WTC11 (cell line): ENCODE data around the gene GPR149. TPM values are rescaled to one million over a fixed set of nuclear protein-coding genes. Genes with fewer than 3 reads are reported as not detected.

Experiments
- ATAC-seq: fragments of 200-7000 bp; cut with Tn5 transposase; 2 replicates; pipeline ENCODE4 v1.10.0; 2021; ENCODE audit warnings: mild to moderate bottlenecking, moderate library complexity
- CTCF ChIA-PET: fragments of 300-600 bp; sonication (Branson Sonifier 250); formaldehyde crosslinking; loops from one replicate; lab custom pipeline; 2021; ENCODE audit warnings: antibody characterized with exemption; lab: Charles Lee
- POLR2A ChIA-PET: fragments of 350-600 bp; sonication (Branson Sonifier 250); formaldehyde crosslinking; loops from one replicate; lab custom pipeline; 2021; ENCODE audit warnings: antibody characterized with exemption; lab: Charles Lee
- DNase-seq: peaks from one replicate; pipeline ENCODE4 v3.0.0; 2021; ENCODE audit warnings: low spot score
- H3K27ac Mint-ChIP-seq: 2 replicates; pipeline ENCODE4 v1.8.0; 2021; ENCODE audit warnings: mixed read lengths
- H3K27me3 Mint-ChIP-seq: 2 replicates; pipeline ENCODE4 v1.8.0; 2021; ENCODE audit warnings: low read depth, mild to moderate bottlenecking, moderate library complexity, mixed read lengths
- H3K36me3 Mint-ChIP-seq: 2 replicates; pipeline ENCODE4 v1.8.0; 2021; ENCODE audit warnings: mixed read lengths
- H3K4me1 Mint-ChIP-seq: 2 replicates; pipeline ENCODE4 v1.8.0; 2022; ENCODE audit warnings: mixed read lengths
- H3K4me3 Mint-ChIP-seq: 2 replicates; pipeline ENCODE4 v1.8.0; 2021; ENCODE audit warnings: mild to moderate bottlenecking, moderate library complexity, mixed read lengths
- H3K9me3 Mint-ChIP-seq: 2 replicates; pipeline ENCODE4 v1.8.0; 2021; ENCODE audit warnings: mixed read lengths
- ARID4B ChIP-seq: sonication (generic); formaldehyde crosslinking; IDR thresholded peaks from 2 replicates; pipeline ENCODE4 v1.8.0; 2023; ENCODE audit warnings: missing genetic modification reagents, mild to moderate bottlenecking, borderline replicate concordance
- ATF2 ChIP-seq: sonication (generic); formaldehyde crosslinking; IDR thresholded peaks from 2 replicates; pipeline ENCODE4 v1.8.1; 2022; ENCODE audit warnings: low read depth, missing genetic modification reagents, borderline replicate concordance
- CREM ChIP-seq: sonication (generic); formaldehyde crosslinking; IDR thresholded peaks from 2 replicates; pipeline ENCODE4 v1.8.1; 2022; ENCODE audit warnings: mild to moderate bottlenecking, missing genetic modification reagents, moderate library complexity
- CTCF ChIP-seq: fragments of 200-600 bp; IDR thresholded peaks from 2 replicates; pipeline ENCODE4 v1.8.0; 2022; ENCODE audit warnings: antibody characterized with exemption
- ESRRA ChIP-seq: sonication (generic); formaldehyde crosslinking; IDR thresholded peaks from 2 replicates; pipeline ENCODE4 v1.8.1; 2022; ENCODE audit warnings: mild to moderate bottlenecking, missing genetic modification reagents, borderline replicate concordance
- ETV6 ChIP-seq: sonication (generic); formaldehyde crosslinking; IDR thresholded peaks from 2 replicates; pipeline ENCODE4 v1.8.1; 2022; ENCODE audit warnings: mild to moderate bottlenecking, missing genetic modification reagents
- FOXK1 ChIP-seq: sonication (generic); formaldehyde crosslinking; IDR thresholded peaks from 2 replicates; pipeline ENCODE4 v1.8.0; 2022; ENCODE audit warnings: mild to moderate bottlenecking, moderate library complexity, missing genetic modification reagents
- FOXP1 ChIP-seq: sonication (generic); formaldehyde crosslinking; IDR thresholded peaks from 2 replicates; pipeline ENCODE4 v1.8.0; 2022; ENCODE audit warnings: missing genetic modification reagents, mild to moderate bottlenecking, moderate library complexity, borderline replicate concordance
- GRHL2 ChIP-seq: fragments of 250-450 bp; sonication (Bioruptor Pico); IDR thresholded peaks from 2 replicates; pipeline ENCODE4 v1.8.0; 2022; ENCODE audit warnings: mild to moderate bottlenecking, moderate library complexity; ENCODE audit not compliant: insufficient replicate concordance, severe bottlenecking
- JAZF1 ChIP-seq: fragments of 250-450 bp; sonication (Bioruptor Pico); IDR thresholded peaks from 2 replicates; pipeline ENCODE4 v1.9.0; 2021; ENCODE audit warnings: moderate library complexity, mild to moderate bottlenecking, inconsistent platforms
- MXD4 ChIP-seq: fragments of 250-450 bp; sonication (Bioruptor Pico); IDR thresholded peaks from 2 replicates; pipeline ENCODE4 v1.8.0; 2021; ENCODE audit warnings: mild to moderate bottlenecking, moderate library complexity, borderline replicate concordance
- NFATC4 ChIP-seq: fragments of 250-450 bp; sonication (Bioruptor Pico); IDR thresholded peaks from 2 replicates; pipeline ENCODE4 v1.9.0; 2021; ENCODE audit warnings: mild to moderate bottlenecking
- OVOL2 ChIP-seq: fragments of 250-450 bp; sonication (Bioruptor Pico); IDR thresholded peaks from 2 replicates; pipeline ENCODE4 v1.9.0; 2021; ENCODE audit warnings: mild to moderate bottlenecking, borderline replicate concordance
- SP1 ChIP-seq: sonication (generic); formaldehyde crosslinking; conservative IDR thresholded peaks from 2 replicates; pipeline ENCODE4 v1.8.1; 2022; ENCODE audit warnings: missing genetic modification reagents
- TEAD1 ChIP-seq: sonication (generic); formaldehyde crosslinking; IDR thresholded peaks from 2 replicates; pipeline ENCODE4 v1.8.0; 2022; ENCODE audit warnings: mild to moderate bottlenecking, missing genetic modification reagents
- TEAD4 ChIP-seq: sonication (generic); formaldehyde crosslinking; IDR thresholded peaks from 2 replicates; pipeline ENCODE4 v1.8.0; 2022; ENCODE audit warnings: mild to moderate bottlenecking, missing genetic modification reagents
- ZNF121 ChIP-seq: sonication (generic); formaldehyde crosslinking; IDR thresholded peaks from 2 replicates; pipeline ENCODE4 v1.8.0; 2023; ENCODE audit warnings: missing genetic modification reagents
- ZNF396 ChIP-seq: fragments of 250-450 bp; sonication (Bioruptor Pico); IDR thresholded peaks from 2 replicates; pipeline ENCODE4 v1.8.0; 2021; ENCODE audit warnings: mild to moderate bottlenecking, moderate library complexity, borderline replicate concordance
- ZNF423 ChIP-seq: fragments of 250-450 bp; sonication (Bioruptor Pico); IDR thresholded peaks from 2 replicates; pipeline ENCODE4 v2.1.2; 2022; ENCODE audit warnings: mild to moderate bottlenecking, moderate library complexity
- total RNA-seq: library from RNA; stranded (reverse); gene quantifications from 3 replicates; pipeline ENCODE4 v1.2.3, GENCODE V29; 2021
- TF ChIP-seq, protein P1 (sequence below): sonication (generic); formaldehyde crosslinking; IDR thresholded peaks from 2 replicates; pipeline ENCODE4 v1.8.0; 2023; ENCODE audit warnings: mild to moderate bottlenecking, missing genetic modification reagents
- TF ChIP-seq, protein P2 (sequence below): sonication (generic); formaldehyde crosslinking; IDR thresholded peaks from 2 replicates; pipeline ENCODE4 v1.8.0; 2023; ENCODE audit warnings: missing genetic modification reagents
- TF ChIP-seq, protein P3 (sequence below): sonication (generic); formaldehyde crosslinking; IDR thresholded peaks from 2 replicates; pipeline ENCODE4 v1.8.0; 2022; ENCODE audit warnings: mild to moderate bottlenecking, missing genetic modification reagents
- TF ChIP-seq, protein P4 (sequence below): sonication (generic); formaldehyde crosslinking; IDR thresholded peaks from 2 replicates; pipeline ENCODE4 v1.8.1; 2023; ENCODE audit warnings: mild to moderate bottlenecking, moderate library complexity, missing genetic modification reagents

Gene GPR149
- total RNA-seq, 1 experiment from 2014 or later = not detected

DNA sequence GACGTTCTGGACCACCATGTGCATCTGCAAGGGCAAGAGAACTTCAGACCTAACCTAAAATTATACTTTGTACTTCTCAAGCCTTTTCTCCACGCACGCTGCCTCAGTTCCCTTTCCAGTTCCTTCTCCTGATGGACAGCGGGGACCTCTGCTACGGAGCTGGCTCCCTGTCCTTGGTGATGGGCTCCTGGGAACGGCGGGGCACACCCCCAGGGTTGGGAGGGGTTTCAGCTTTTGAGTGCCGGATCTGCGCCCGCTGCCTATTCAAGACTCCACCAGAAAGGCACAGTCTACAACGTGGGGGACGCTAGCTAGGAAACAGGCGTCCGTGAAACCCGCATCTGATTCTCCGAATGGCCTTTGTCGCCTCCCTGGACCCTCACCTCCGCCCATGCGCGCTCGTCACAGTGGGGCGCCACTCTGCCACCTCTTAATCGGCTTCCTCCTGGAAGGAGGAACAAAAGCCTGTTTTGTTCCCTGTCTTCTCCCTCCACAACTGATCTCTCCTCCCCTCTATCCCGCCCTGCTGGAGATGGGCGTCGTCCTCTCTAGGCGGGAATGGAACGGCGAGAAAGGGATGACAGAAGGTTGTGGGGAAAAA lies 2.2 kb downstream of the GPR149 start (continued):
- TF ChIP-seq SP1 (no peak), TEAD4 (no peak), CTCF (no peak), ATF2 (no peak), FOXP1 (CRISPR knock-in tag) (no peak), ARID4B (CRISPR knock-in tag) (no peak; the same call in 1 of the 2 replicates), ZNF423 (peak; percentile 74), OVOL2 (no peak), MXD4 (CRISPR knock-in tag) (no peak), ZNF121 (CRISPR knock-in tag) (no peak), ZNF396 (CRISPR knock-in tag) (no peak), ESRRA (CRISPR knock-in tag) (no peak), FOXK1 (CRISPR knock-in tag) (no peak), TEAD1 (0 out of 2 replicates have a peak, but pooled peaks have one; percentile 33), ETV6 (CRISPR knock-in tag) (peak; percentile 63), JAZF1 (CRISPR knock-in tag) (no peak)
- TF ChIP-seq, protein P1, sequence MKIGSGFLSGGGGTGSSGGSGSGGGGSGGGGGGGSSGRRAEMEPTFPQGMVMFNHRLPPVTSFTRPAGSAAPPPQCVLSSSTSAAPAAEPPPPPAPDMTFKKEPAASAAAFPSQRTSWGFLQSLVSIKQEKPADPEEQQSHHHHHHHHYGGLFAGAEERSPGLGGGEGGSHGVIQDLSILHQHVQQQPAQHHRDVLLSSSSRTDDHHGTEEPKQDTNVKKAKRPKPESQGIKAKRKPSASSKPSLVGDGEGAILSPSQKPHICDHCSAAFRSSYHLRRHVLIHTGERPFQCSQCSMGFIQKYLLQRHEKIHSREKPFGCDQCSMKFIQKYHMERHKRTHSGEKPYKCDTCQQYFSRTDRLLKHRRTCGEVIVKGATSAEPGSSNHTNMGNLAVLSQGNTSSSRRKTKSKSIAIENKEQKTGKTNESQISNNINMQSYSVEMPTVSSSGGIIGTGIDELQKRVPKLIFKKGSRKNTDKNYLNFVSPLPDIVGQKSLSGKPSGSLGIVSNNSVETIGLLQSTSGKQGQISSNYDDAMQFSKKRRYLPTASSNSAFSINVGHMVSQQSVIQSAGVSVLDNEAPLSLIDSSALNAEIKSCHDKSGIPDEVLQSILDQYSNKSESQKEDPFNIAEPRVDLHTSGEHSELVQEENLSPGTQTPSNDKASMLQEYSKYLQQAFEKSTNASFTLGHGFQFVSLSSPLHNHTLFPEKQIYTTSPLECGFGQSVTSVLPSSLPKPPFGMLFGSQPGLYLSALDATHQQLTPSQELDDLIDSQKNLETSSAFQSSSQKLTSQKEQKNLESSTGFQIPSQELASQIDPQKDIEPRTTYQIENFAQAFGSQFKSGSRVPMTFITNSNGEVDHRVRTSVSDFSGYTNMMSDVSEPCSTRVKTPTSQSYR (CRISPR knock-in tag) = no peak

DNA sequence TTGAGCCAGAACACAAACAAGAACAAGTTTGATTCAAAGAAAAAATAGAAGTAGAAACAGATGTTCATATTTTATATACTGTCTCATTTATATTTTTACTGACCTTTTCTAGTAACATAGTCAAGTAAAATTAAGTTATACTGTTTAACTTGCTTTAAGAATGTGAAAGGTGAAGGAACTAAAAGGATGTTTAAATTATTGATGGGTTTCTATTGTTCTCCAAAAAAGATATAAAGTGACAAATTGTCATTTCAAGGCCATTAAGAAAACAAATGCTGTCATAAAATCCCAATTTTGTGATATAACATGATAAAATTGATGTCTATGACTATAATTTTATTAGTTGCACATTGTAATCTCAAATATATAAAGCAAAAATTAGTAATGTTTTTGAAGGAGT lies 7.3 kb downstream of the GPR149 start:
- Mint-ChIP-seq H3K27ac (no peak overlapping the region), H3K27me3 (peaks cover 11% of the 10 kb centered on the region), H3K36me3 (no peaks in the 10 kb centered on the region), H3K4me3 (no peak overlapping the region), H3K9me3 (peaks cover under 1% of the 10 kb centered on the region; the same call in 1 of the 2 replicates), H3K4me1 (peaks cover 6% of the 10 kb centered on the region; the same call in 1 of the 2 replicates)
- ATAC-seq = no peak
- ChIA-PET CTCF (no interaction called here), POLR2A (no interaction called here)
- DNase-seq = no peak
- TF ChIP-seq NFATC4 (CRISPR knock-in tag) = no peak
- TF ChIP-seq, protein P2, sequence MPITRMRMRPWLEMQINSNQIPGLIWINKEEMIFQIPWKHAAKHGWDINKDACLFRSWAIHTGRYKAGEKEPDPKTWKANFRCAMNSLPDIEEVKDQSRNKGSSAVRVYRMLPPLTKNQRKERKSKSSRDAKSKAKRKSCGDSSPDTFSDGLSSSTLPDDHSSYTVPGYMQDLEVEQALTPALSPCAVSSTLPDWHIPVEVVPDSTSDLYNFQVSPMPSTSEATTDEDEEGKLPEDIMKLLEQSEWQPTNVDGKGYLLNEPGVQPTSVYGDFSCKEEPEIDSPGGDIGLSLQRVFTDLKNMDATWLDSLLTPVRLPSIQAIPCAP (CRISPR knock-in tag) = no peak
- no peak for TF ChIP-seq GRHL2 (CRISPR knock-in tag)
- TF ChIP-seq, protein P3, sequence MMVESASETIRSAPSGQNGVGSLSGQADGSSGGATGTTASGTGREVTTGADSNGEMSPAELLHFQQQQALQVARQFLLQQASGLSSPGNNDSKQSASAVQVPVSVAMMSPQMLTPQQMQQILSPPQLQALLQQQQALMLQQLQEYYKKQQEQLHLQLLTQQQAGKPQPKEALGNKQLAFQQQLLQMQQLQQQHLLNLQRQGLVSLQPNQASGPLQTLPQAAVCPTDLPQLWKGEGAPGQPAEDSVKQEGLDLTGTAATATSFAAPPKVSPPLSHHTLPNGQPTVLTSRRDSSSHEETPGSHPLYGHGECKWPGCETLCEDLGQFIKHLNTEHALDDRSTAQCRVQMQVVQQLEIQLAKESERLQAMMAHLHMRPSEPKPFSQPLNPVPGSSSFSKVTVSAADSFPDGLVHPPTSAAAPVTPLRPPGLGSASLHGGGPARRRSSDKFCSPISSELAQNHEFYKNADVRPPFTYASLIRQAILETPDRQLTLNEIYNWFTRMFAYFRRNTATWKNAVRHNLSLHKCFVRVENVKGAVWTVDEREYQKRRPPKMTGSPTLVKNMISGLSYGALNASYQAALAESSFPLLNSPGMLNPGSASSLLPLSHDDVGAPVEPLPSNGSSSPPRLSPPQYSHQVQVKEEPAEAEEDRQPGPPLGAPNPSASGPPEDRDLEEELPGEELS = no peak
- no peak for TF ChIP-seq CREM (CRISPR knock-in tag)
- TF ChIP-seq, protein P4, sequence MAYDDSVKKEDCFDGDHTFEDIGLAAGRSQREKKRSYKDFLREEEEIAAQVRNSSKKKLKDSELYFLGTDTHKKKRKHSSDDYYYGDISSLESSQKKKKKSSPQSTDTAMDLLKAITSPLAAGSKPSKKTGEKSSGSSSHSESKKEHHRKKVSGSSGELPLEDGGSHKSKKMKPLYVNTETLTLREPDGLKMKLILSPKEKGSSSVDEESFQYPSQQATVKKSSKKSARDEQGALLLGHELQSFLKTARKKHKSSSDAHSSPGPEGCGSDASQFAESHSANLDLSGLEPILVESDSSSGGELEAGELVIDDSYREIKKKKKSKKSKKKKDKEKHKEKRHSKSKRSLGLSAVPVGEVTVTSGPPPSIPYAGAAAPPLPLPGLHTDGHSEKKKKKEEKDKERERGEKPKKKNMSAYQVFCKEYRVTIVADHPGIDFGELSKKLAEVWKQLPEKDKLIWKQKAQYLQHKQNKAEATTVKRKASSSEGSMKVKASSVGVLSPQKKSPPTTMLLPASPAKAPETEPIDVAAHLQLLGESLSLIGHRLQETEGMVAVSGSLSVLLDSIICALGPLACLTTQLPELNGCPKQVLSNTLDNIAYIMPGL (CRISPR knock-in tag) = no peak
